ENCODE results near the gene TUBE1. TPM values are rescaled to one million over a fixed set of nuclear protein-coding genes. Genes with fewer than 3 reads are reported as not detected.

TUBE1 gene
- total RNA-seq, 1 experiment from 2014 or later, result 11.6 TPM

- Histone ChIP-seq H3K4me1 (ENCODE audit: insufficient read depth, low read length) (no peaks in the 10 kb centered on the region), H4K20me1 (ENCODE audit: control insufficient read depth, insufficient read depth, insufficient read length) (no peaks in the 10 kb centered on the region), H3K9me3 (ENCODE audit: control insufficient read depth, low read depth, low read length) (no peaks in the 10 kb centered on the region), H3K9ac (ENCODE audit: extremely low read depth, insufficient read length, low read length) (no peak overlapping the region), H3K56ac (ENCODE audit: insufficient read length, low read depth, low read length) (no peak overlapping the region), H2BK15ac (ENCODE audit: low read depth, low read length) (no peak overlapping the region), H3K4ac (ENCODE audit: low read depth, low read length) (no peak overlapping the region), H2BK5ac (ENCODE audit: insufficient read length, low read length) (no peak overlapping the region), H4K91ac (ENCODE audit: insufficient read length, low read depth, low read length) (no peak overlapping the region), H4K8ac (replicated peaks; ENCODE audit: insufficient read length, low read depth, low read length) (no peak overlapping the region), H3K27me3 (ENCODE audit: insufficient read depth, low read length) (no peaks in the 10 kb centered on the region), H3K23me2 (ENCODE audit: insufficient read length, low read depth, low read length, poor library complexity, severe bottlenecking) (no peaks in the 10 kb centered on the region), H2AFZ (ENCODE audit: low read length) (no peak overlapping the region), H2BK120ac (ENCODE audit: low read depth, low read length, poor library complexity, severe bottlenecking) (no peak overlapping the region), H3K79me1 (ENCODE audit: insufficient read depth, low read depth, low read length, poor library complexity, severe bottlenecking) (no peaks in the 10 kb centered on the region), H3T11ph (ENCODE audit: low read length) (no peak overlapping the region), H2BK20ac (ENCODE audit: low read depth, low read length, poor library complexity, severe bottlenecking) (no peak overlapping the region), H2BK12ac (ENCODE audit: insufficient read length, low read depth, low read length) (no peak overlapping the region), H4K5ac (ENCODE audit: insufficient read length, low read depth, low read length) (no peak overlapping the region), H3K23ac (ENCODE audit: insufficient read length, low read depth, low read length) (no peak overlapping the region), H3K4me2 (ENCODE audit: insufficient read depth, insufficient read length, low read length) (no peak overlapping the region), H2AK5ac (ENCODE audit: insufficient read length, low read length) (no peak overlapping the region), H3K14ac (ENCODE audit: insufficient read depth, low read length) (no peak overlapping the region), H3K18ac (ENCODE audit: insufficient read length, low read depth, low read length) (no peak overlapping the region), H3K79me2 (ENCODE audit: insufficient read depth, low read length) (no peaks in the 10 kb centered on the region), H3K27ac (ENCODE audit: insufficient read length, low read depth, low read length) (no peak overlapping the region)
- Mint-ChIP-seq H3K9me3 (no peaks in the 10 kb centered on the region), H3K27ac (no peak overlapping the region), H3K4me3 (no peak overlapping the region), H3K27me3 (ENCODE audit: low read depth) (no peaks in the 10 kb centered on the region), H3K4me1 (no peaks in the 10 kb centered on the region), H3K36me3 (ENCODE audit: insufficient read depth in 1 of 3, low read depth in 3 of 3) (no peaks in the 10 kb centered on the region)
- DNase-seq, result no peak
- WGBS (ENCODE audit: extremely low coverage, insufficient read length, low lambda C conversion rate), result no CpG with 5 or more reads among the region's 1 CpG
- no peak for TF ChIP-seq CTCF (conservative IDR thresholded peaks at IDR 0.05)
These were observed 30.3 kb upstream of the TUBE1 start for GRCh38 chr6:112117554-112117953.

Measured in H9 (cell line).